Measurements from ENCODE around the gene CTNNA3.

DNA sequence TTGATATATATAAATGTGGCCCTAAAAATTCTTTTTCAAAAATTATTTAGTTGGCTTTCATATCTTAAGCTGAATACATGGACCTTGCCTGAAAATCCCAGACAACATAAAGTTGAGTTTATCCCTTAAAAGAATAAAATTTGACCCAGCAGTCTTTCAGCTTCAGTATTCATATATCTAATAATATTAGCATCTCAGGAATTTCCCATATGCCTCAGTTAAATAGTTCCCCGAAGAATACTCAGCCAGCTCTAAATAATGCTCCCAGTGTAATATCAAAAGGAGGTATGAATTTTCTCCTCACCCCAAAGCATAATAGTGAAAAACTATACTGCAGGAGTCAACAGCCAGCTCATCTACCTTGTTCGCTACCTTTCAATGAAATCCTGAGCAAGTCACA lies 145.9 kb downstream of the CTNNA3 start:
- TF ChIP-seq, protein P1, sequence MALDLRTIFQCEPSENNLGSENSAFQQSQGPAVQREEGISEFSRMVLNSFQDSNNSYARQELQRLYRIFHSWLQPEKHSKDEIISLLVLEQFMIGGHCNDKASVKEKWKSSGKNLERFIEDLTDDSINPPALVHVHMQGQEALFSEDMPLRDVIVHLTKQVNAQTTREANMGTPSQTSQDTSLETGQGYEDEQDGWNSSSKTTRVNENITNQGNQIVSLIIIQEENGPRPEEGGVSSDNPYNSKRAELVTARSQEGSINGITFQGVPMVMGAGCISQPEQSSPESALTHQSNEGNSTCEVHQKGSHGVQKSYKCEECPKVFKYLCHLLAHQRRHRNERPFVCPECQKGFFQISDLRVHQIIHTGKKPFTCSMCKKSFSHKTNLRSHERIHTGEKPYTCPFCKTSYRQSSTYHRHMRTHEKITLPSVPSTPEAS (tag by site-specific recombination; IDR thresholded peaks at IDR 0.05), result no peak
- no peak for TF ChIP-seq ZBTB17 (tag by site-specific recombination; IDR thresholded peaks at IDR 0.05)
- TF ChIP-seq, protein P2, sequence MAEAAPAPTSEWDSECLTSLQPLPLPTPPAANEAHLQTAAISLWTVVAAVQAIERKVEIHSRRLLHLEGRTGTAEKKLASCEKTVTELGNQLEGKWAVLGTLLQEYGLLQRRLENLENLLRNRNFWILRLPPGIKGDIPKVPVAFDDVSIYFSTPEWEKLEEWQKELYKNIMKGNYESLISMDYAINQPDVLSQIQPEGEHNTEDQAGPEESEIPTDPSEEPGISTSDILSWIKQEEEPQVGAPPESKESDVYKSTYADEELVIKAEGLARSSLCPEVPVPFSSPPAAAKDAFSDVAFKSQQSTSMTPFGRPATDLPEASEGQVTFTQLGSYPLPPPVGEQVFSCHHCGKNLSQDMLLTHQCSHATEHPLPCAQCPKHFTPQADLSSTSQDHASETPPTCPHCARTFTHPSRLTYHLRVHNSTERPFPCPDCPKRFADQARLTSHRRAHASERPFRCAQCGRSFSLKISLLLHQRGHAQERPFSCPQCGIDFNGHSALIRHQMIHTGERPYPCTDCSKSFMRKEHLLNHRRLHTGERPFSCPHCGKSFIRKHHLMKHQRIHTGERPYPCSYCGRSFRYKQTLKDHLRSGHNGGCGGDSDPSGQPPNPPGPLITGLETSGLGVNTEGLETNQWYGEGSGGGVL (tag by site-specific recombination; IDR thresholded peaks at IDR 0.05), result no peak
- TF ChIP-seq, protein P3, sequence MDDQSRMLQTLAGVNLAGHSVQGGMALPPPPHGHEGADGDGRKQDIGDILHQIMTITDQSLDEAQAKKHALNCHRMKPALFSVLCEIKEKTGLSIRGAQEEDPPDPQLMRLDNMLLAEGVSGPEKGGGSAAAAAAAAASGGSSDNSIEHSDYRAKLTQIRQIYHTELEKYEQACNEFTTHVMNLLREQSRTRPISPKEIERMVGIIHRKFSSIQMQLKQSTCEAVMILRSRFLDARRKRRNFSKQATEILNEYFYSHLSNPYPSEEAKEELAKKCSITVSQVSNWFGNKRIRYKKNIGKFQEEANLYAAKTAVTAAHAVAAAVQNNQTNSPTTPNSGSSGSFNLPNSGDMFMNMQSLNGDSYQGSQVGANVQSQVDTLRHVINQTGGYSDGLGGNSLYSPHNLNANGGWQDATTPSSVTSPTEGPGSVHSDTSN (CRISPR knock-in tag; IDR thresholded peaks at IDR 0.05), result no peak
- no peak for TF ChIP-seq TRIM28 (IDR thresholded peaks at IDR 0.05; ENCODE audit: borderline replicate concordance, low read length)
- TF ChIP-seq, protein P4, sequence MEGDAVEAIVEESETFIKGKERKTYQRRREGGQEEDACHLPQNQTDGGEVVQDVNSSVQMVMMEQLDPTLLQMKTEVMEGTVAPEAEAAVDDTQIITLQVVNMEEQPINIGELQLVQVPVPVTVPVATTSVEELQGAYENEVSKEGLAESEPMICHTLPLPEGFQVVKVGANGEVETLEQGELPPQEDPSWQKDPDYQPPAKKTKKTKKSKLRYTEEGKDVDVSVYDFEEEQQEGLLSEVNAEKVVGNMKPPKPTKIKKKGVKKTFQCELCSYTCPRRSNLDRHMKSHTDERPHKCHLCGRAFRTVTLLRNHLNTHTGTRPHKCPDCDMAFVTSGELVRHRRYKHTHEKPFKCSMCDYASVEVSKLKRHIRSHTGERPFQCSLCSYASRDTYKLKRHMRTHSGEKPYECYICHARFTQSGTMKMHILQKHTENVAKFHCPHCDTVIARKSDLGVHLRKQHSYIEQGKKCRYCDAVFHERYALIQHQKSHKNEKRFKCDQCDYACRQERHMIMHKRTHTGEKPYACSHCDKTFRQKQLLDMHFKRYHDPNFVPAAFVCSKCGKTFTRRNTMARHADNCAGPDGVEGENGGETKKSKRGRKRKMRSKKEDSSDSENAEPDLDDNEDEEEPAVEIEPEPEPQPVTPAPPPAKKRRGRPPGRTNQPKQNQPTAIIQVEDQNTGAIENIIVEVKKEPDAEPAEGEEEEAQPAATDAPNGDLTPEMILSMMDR (tag by site-specific recombination; IDR thresholded peaks at IDR 0.05), result no peak
- no peak for TF ChIP-seq ZNF169 (tag by site-specific recombination; IDR thresholded peaks at IDR 0.05)
